ENCODE results near the gene BBS10.
"Not testable (repeated sequence)": the region's sequence is repeated elsewhere in the genome, so short reads cannot be mapped to it uniquely, and the experiment has no call there.

BBS10 gene

GRCh38 chr12:76364131-76364530, 15.9 kb upstream of the BBS10 start:
- not testable (repeated sequence) for H3K4me2 ChIP-seq (ENCODE audit: low read length); H3K9ac ChIP-seq (ENCODE audit: low read length); H3K18ac ChIP-seq (ENCODE audit: low read length); H3K27me3 ChIP-seq (ENCODE audit: insufficient read depth, low read length); H3K23ac ChIP-seq (ENCODE audit: low read length); H3K27ac ChIP-seq (ENCODE audit: low read depth, low read length); H3K14ac ChIP-seq (ENCODE audit: low read length); H3K4me3 ChIP-seq (ENCODE audit: low read depth, low read length); H3K9me3 ChIP-seq (ENCODE audit: insufficient read depth, low read depth, low read length); H2AK5ac ChIP-seq (ENCODE audit: low read length); H3K79me2 ChIP-seq (ENCODE audit: control insufficient read depth, insufficient read depth, low read length, poor library complexity); H4K91ac ChIP-seq (ENCODE audit: low read depth, low read length); H2BK5ac ChIP-seq (ENCODE audit: low read depth, low read length, poor library complexity); H2AFZ ChIP-seq (ENCODE audit: insufficient read depth, low read length, poor library complexity); H2BK120ac ChIP-seq (ENCODE audit: insufficient read depth, low read length, poor library complexity); H4K8ac ChIP-seq (ENCODE audit: low read depth, low read length); H3K79me1 ChIP-seq (ENCODE audit: low read length); H2BK12ac ChIP-seq (ENCODE audit: low read length); H3K4me1 ChIP-seq (ENCODE audit: control insufficient read depth in 1 of 2, insufficient read depth in 2 of 2, low read length in 2 of 2); H4K12ac ChIP-seq (ENCODE audit: low read depth, low read length); H3K4ac ChIP-seq (ENCODE audit: low read depth, low read length); DNase-seq
- H3K36me3 ChIP-seq (ENCODE audit: control insufficient read depth in 1 of 2, insufficient read depth in 2 of 2, low read length in 2 of 2), result peaks cover 9 to 11% of the 10 kb centered on the region in 2 experiments
- WGBS (ENCODE audit: extremely low coverage, insufficient coverage, insufficient read length), result no CpG with 5 or more reads among the region's 5 CpGs

GRCh38 chr12:76360316-76360715, 12.1 kb upstream of the BBS10 start:
- Histone ChIP-seq H3K79me2 (ENCODE audit: control insufficient read depth, insufficient read depth, low read length, poor library complexity) (no peaks in the 10 kb centered on the region), H3K4ac (ENCODE audit: low read depth, low read length) (no peak overlapping the region), H4K91ac (ENCODE audit: low read depth, low read length) (no peak overlapping the region), H3K9me3 (ENCODE audit: insufficient read depth, low read depth, low read length) (no peaks in the 10 kb centered on the region), H3K18ac (ENCODE audit: low read length) (no peak overlapping the region), H3K27me3 (ENCODE audit: insufficient read depth, low read length) (no peaks in the 10 kb centered on the region), H3K4me1 (ENCODE audit: control insufficient read depth in 1 of 2, insufficient read depth in 2 of 2, low read length in 2 of 2) (no peaks in the 10 kb centered on the region), H3K27ac (ENCODE audit: low read depth, low read length) (no peak overlapping the region), H2AFZ (ENCODE audit: insufficient read depth, low read length, poor library complexity) (no peak overlapping the region), H2BK12ac (ENCODE audit: low read length) (no peak overlapping the region), H3K79me1 (ENCODE audit: low read length) (no peaks in the 10 kb centered on the region), H2AK5ac (ENCODE audit: low read length) (no peak overlapping the region), H3K14ac (ENCODE audit: low read length) (no peak overlapping the region), H4K12ac (ENCODE audit: low read depth, low read length) (no peak overlapping the region), H3K4me3 (ENCODE audit: low read depth, low read length) (no peak overlapping the region), H3K4me2 (ENCODE audit: low read length) (no peak overlapping the region), H3K36me3 (ENCODE audit: control insufficient read depth in 1 of 2, insufficient read depth in 2 of 2, low read length in 2 of 2) (peaks cover 9 to 11% of the 10 kb centered on the region in 2 experiments), H2BK5ac (ENCODE audit: low read depth, low read length, poor library complexity) (no peak overlapping the region), H4K8ac (ENCODE audit: low read depth, low read length) (no peak overlapping the region), H2BK120ac (ENCODE audit: insufficient read depth, low read length, poor library complexity) (no peak overlapping the region), H3K23ac (ENCODE audit: low read length) (no peak overlapping the region), H3K9ac (ENCODE audit: low read length) (no peak overlapping the region)
- DNase-seq, result no peak
- no CpG with 5 or more reads among the region's 9 CpGs for WGBS (ENCODE audit: extremely low coverage, insufficient coverage, insufficient read length)

- no peak overlapping the region for H3K4me2 ChIP-seq (ENCODE audit: low read length)
- no peaks in the 10 kb centered on the region for H3K79me2 ChIP-seq (ENCODE audit: control insufficient read depth, insufficient read depth, low read length, poor library complexity)
- no peak overlapping the region for H4K12ac ChIP-seq (ENCODE audit: low read depth, low read length)
- H2BK120ac ChIP-seq (ENCODE audit: insufficient read depth, low read length, poor library complexity), result no peak overlapping the region
- DNase-seq, result no peak
- no peaks in the 10 kb centered on the region for H3K9me3 ChIP-seq (ENCODE audit: insufficient read depth, low read depth, low read length)
- no peak overlapping the region for H4K91ac ChIP-seq (ENCODE audit: low read depth, low read length)
- H3K36me3 ChIP-seq (ENCODE audit: control insufficient read depth in 1 of 2, insufficient read depth in 2 of 2, low read length in 2 of 2), result peaks cover 6 to 8% of the 10 kb centered on the region in 2 experiments
- no peak overlapping the region for H3K14ac ChIP-seq (ENCODE audit: low read length)
- no peak overlapping the region for H2BK12ac ChIP-seq (ENCODE audit: low read length)
- no peak overlapping the region for H2BK5ac ChIP-seq (ENCODE audit: low read depth, low read length, poor library complexity)
- no peaks in the 10 kb centered on the region for H3K4me1 ChIP-seq (ENCODE audit: control insufficient read depth in 1 of 2, insufficient read depth in 2 of 2, low read length in 2 of 2)
- no peak overlapping the region for H3K4ac ChIP-seq (ENCODE audit: low read depth, low read length)
- H4K8ac ChIP-seq (ENCODE audit: low read depth, low read length), result no peak overlapping the region
- H3K18ac ChIP-seq (ENCODE audit: low read length), result no peak overlapping the region
- no peak overlapping the region for H3K9ac ChIP-seq (ENCODE audit: low read length)
- H3K27ac ChIP-seq (ENCODE audit: low read depth, low read length), result no peak overlapping the region
- no peak overlapping the region for H2AFZ ChIP-seq (ENCODE audit: insufficient read depth, low read length, poor library complexity)
- WGBS (ENCODE audit: extremely low coverage, insufficient coverage, insufficient read length), result no CpG with 5 or more reads among the region's 1 CpG
- no peaks in the 10 kb centered on the region for H3K79me1 ChIP-seq (ENCODE audit: low read length)
- H3K4me3 ChIP-seq (ENCODE audit: low read depth, low read length), result no peak overlapping the region
- H2AK5ac ChIP-seq (ENCODE audit: low read length), result no peak overlapping the region
- no peak overlapping the region for H3K23ac ChIP-seq (ENCODE audit: low read length)
- no peaks in the 10 kb centered on the region for H3K27me3 ChIP-seq (ENCODE audit: insufficient read depth, low read length)
Observed at GRCh38 chr12:76356071-76356470, 7.9 kb upstream of the BBS10 start.

GRCh38 chr12:76346798-76347420, 1.3 kb downstream of the BBS10 start:
- H2AFZ ChIP-seq (ENCODE audit: insufficient read depth, low read length, poor library complexity), result no peak overlapping the region
- peaks cover 4% of the 10 kb centered on the region for H3K79me2 ChIP-seq (ENCODE audit: control insufficient read depth, insufficient read depth, low read length, poor library complexity)
- H3K27me3 ChIP-seq (ENCODE audit: insufficient read depth, low read length), result no peaks in the 10 kb centered on the region
- no peak overlapping the region for H3K27ac ChIP-seq (ENCODE audit: low read depth, low read length)
- WGBS (ENCODE audit: extremely low coverage, insufficient coverage, insufficient read length), result no CpG with 5 or more reads among the region's 4 CpGs
- H3K79me1 ChIP-seq (ENCODE audit: low read length), result peaks cover 8% of the 10 kb centered on the region
- no peak overlapping the region for H3K4ac ChIP-seq (ENCODE audit: low read depth, low read length)
- no peak overlapping the region for H3K4me2 ChIP-seq (ENCODE audit: low read length)
- H3K14ac ChIP-seq (ENCODE audit: low read length), result no peak overlapping the region
- H4K12ac ChIP-seq (ENCODE audit: low read depth, low read length), result no peak overlapping the region
- no peak overlapping the region for H2BK120ac ChIP-seq (ENCODE audit: insufficient read depth, low read length, poor library complexity)
- peaks cover 3% of the 10 kb centered on the region in 2 experiments for H3K4me1 ChIP-seq (ENCODE audit: control insufficient read depth in 1 of 2, insufficient read depth in 2 of 2, low read length in 2 of 2)
- H3K23ac ChIP-seq (ENCODE audit: low read length), result no peak overlapping the region
- H3K9ac ChIP-seq (ENCODE audit: low read length), result no peak overlapping the region
- peak in 1 of 2 donors; percentile 22 for DNase-seq
- H2BK5ac ChIP-seq (ENCODE audit: low read depth, low read length, poor library complexity), result no peak overlapping the region
- H3K36me3 ChIP-seq (ENCODE audit: control insufficient read depth in 1 of 2, insufficient read depth in 2 of 2, low read length in 2 of 2), result no peaks in the 10 kb centered on the region
- no peak overlapping the region for H4K91ac ChIP-seq (ENCODE audit: low read depth, low read length)
- no peak overlapping the region for H3K4me3 ChIP-seq (ENCODE audit: low read depth, low read length)
- H3K9me3 ChIP-seq (ENCODE audit: insufficient read depth, low read depth, low read length), result no peaks in the 10 kb centered on the region
- H3K18ac ChIP-seq (ENCODE audit: low read length), result no peak overlapping the region
- H2AK5ac ChIP-seq (ENCODE audit: low read length), result no peak overlapping the region
- H4K8ac ChIP-seq (ENCODE audit: low read depth, low read length), result no peak overlapping the region
- H2BK12ac ChIP-seq (ENCODE audit: low read length), result no peak overlapping the region
